Stimulated activated CD8-positive, alpha-beta memory T cell treated with anti-CD3 and anti-CD28 coated beads, Interleukin-7, amount 100 ng/mL, for 1 hour (primary cell): Measurements from ENCODE around the gene PDRG1.

ENCODE experiments used
- DNase-seq, 2 donors: peaks; one replicate each; pipeline ENCODE4 v3.0.0-alpha.2; 2020; ENCODE audit warnings: low read depth in 2 of 2

PDRG1 gene

GRCh38 chr20:31951530-31952453 lies at the start of gene PDRG1:
TSS of gene PDRG1 (minus strand) at chr20:31952046. CDS start at chr20:31951961, 85 bp downstream.
- DNase-seq = peak; percentile 96 to 98

GRCh38 chr20:31998246-31998645 lies 46.4 kb upstream of the PDRG1 start:
- no peak for DNase-seq

- no peak for DNase-seq
Observed at GRCh38 chr20:31996996-31997395, 45.1 kb upstream of the PDRG1 start.

GRCh38 chr20:31992086-31992485 lies 40.2 kb upstream of the PDRG1 start:
- DNase-seq = no peak

GRCh38 chr20:31991339-31991705 lies 39.5 kb upstream of the PDRG1 start:
- DNase-seq = no peak

- DNase-seq = no peak
Observed at GRCh38 chr20:31990641-31991338, 38.9 kb upstream of the PDRG1 start.

GRCh38 chr20:31989030-31989645 lies 37.3 kb upstream of the PDRG1 start:
- DNase-seq = no peak

GRCh38 chr20:31988430-31989015 lies 36.7 kb upstream of the PDRG1 start:
- DNase-seq = no peak

GRCh38 chr20:31987744-31988143 lies 35.9 kb upstream of the PDRG1 start:
- DNase-seq = no peak

- no peak for DNase-seq
Observed at GRCh38 chr20:31984981-31985471, 33.2 kb upstream of the PDRG1 start.

- DNase-seq = no peak
Observed at GRCh38 chr20:31981784-31982183, 29.9 kb upstream of the PDRG1 start.

- no peak for DNase-seq
Observed at GRCh38 chr20:31979713-31980426, 28.0 kb upstream of the PDRG1 start.

GRCh38 chr20:31977080-31977479 lies 25.2 kb upstream of the PDRG1 start:
- DNase-seq = no peak

- DNase-seq = no peak
Observed at GRCh38 chr20:31975874-31976273, 24.0 kb upstream of the PDRG1 start.

- no peak for DNase-seq
Observed at GRCh38 chr20:31974951-31975487, 23.2 kb upstream of the PDRG1 start.

- DNase-seq = no peak
Observed at GRCh38 chr20:31974296-31974695, 22.4 kb upstream of the PDRG1 start.

- DNase-seq = no peak
Observed at GRCh38 chr20:31972471-31973021, 20.7 kb upstream of the PDRG1 start.

- DNase-seq = no peak
Observed at GRCh38 chr20:31969991-31970390, 18.1 kb upstream of the PDRG1 start.

GRCh38 chr20:31968291-31969126 lies 16.7 kb upstream of the PDRG1 start:
- DNase-seq = peak; percentile 67 to 72

GRCh38 chr20:31967830-31968249 lies 16.0 kb upstream of the PDRG1 start, which contains the start of gene XKR7:
TSS of gene XKR7 (plus strand) at chr20:31968151. CDS start at chr20:31968176, 25 bp downstream.
- no peak for DNase-seq
